HepG2 (cell line): ENCODE data around the gene CTDSPL2. TPM values are rescaled to one million over a fixed set of nuclear protein-coding genes. Genes with fewer than 3 reads are reported as not detected.

Experiments
- ATAC-seq: fragments of 200-7000 bp; cut with Tn5 transposase; 3 replicates; pipeline ENCODE4 v1.9.1; 2020; ENCODE audit warnings: mild to moderate bottlenecking, moderate library complexity
- BruUV-seq: library from RNA; stranded (reverse); fragments of 400-500 nt; replicated peaks from 2 replicates; lab custom pipeline; 2021; lab: Mats Ljungman, UMichigan
- CTCF ChIA-PET: fragments of 300-600 bp; formaldehyde crosslinking; extraction: SDS; loops from one replicate; lab custom pipeline; 2021; ENCODE audit warnings: low total read pairs, inconsistent platforms, low intra/inter-chr PET ratio; lab: Yijun Ruan, JAX
- POLR2A ChIA-PET: fragments of 350-600 bp; sonication (Branson Sonifier 250); formaldehyde crosslinking; loops from one replicate; lab custom pipeline; 2020; ENCODE audit warnings: antibody characterized with exemption, inconsistent platforms; lab: Yijun Ruan, JAX
- DNase-seq: peaks from one replicate; pipeline ENCODE4 v3.0.0-alpha.2; 2015; ENCODE audit warnings: low spot score
- FAIRE-seq: peaks from 3 replicates; lab custom pipeline; 2011; peaks lifted over from hg19 to GRCh38; lab: Jason Lieb, UNC
- H2AFZ ChIP-seq: one replicate; pipeline ENCODE4 v1.6.1; 2011; ENCODE audit warnings: low read length, inconsistent platforms
- H3K27ac ChIP-seq: fragments of 300-600 bp; 3 replicates; pipeline ENCODE4 v1.8.0; 2011; ENCODE audit warnings: mixed run types, mild to moderate bottlenecking, mixed read lengths, low read length, inconsistent platforms; ENCODE audit not compliant: insufficient read depth; ENCODE audit errors: extremely low read length
- H3K27me3 ChIP-seq, 2 experiments: fragments of 200-600 bp in 1 of 2; 2 replicates in 1 of 2; 3 replicates in 1 of 2; pipeline versions ENCODE4 v1.6.0 to v1.8.0; 2011; ENCODE audit warnings: low read length in 2 of 2, mild to moderate bottlenecking in 2 of 2, moderate library complexity in 2 of 2, inconsistent platforms in 1 of 2; ENCODE audit not compliant: insufficient read depth in 2 of 2, control insufficient read depth in 1 of 2
- H3K36me3 ChIP-seq, 2 experiments: fragments of 200-600 bp in 1 of 2; replicated peaks in 1 of 2; 2 replicates in 1 of 2; 3 replicates in 1 of 2; pipeline versions ENCODE4 v1.5.1 to v1.8.0; 2011; ENCODE audit warnings: low read length in 2 of 2, inconsistent platforms in 1 of 2; ENCODE audit not compliant: insufficient read depth in 2 of 2, control insufficient read depth in 1 of 2
- H3K4me1 ChIP-seq: 2 replicates; pipeline ENCODE4 v1.5.1; 2012; ENCODE audit warnings: low read length, inconsistent platforms; ENCODE audit not compliant: insufficient read depth
- H3K4me2 ChIP-seq: 2 replicates; pipeline ENCODE4 v1.6.0; 2011; ENCODE audit warnings: low read depth, low read length, inconsistent platforms
- H3K4me3 ChIP-seq, 3 experiments: fragments of 200-600 bp in 1 of 3; sonication (generic), shearing (Covaris generic) in 1 of 3; replicated peaks in 1 of 3; 2 replicates each; pipeline ENCODE4 v1.5.1; 2011 to 2016; ENCODE audit warnings: low read length in 3 of 3, inconsistent platforms in 2 of 3, low read depth in 2 of 3, mild to moderate bottlenecking in 2 of 3, control low read depth in 1 of 3, mixed read lengths in 1 of 3; ENCODE audit not compliant: insufficient read depth in 1 of 3
- H3K79me2 ChIP-seq: one replicate; pipeline ENCODE4 v1.6.1; 2011; ENCODE audit warnings: low read length, inconsistent platforms; ENCODE audit not compliant: insufficient read depth
- H3K9ac ChIP-seq: 2 replicates; pipeline ENCODE4 v1.6.0; 2011; ENCODE audit warnings: mild to moderate bottlenecking, low read depth, low read length, inconsistent platforms; ENCODE audit not compliant: insufficient read depth
- H3K9me3 ChIP-seq: 2 replicates; pipeline ENCODE4 v1.5.1; 2012; ENCODE audit warnings: mild to moderate bottlenecking, low read length
- H4K20me1 ChIP-seq: 2 replicates; pipeline ENCODE4 v1.6.0; 2011; ENCODE audit warnings: inconsistent platforms, mild to moderate bottlenecking, low read length, moderate library complexity; ENCODE audit not compliant: insufficient read depth
- ARHGAP35 ChIP-seq: sonication (generic); formaldehyde crosslinking; IDR thresholded peaks from 2 replicates; pipeline ENCODE4 v1.9.0; 2022; ENCODE audit warnings: mild to moderate bottlenecking, inconsistent platforms, moderate library complexity, missing genetic modification reagents, borderline replicate concordance
- GTF2F1 ChIP-seq: fragments of 150-350 bp; IDR thresholded peaks from 2 replicates; pipeline ENCODE4 v1.6.1; 2014; ENCODE audit warnings: low read length
- MAFG ChIP-seq: sonication (generic); formaldehyde crosslinking; IDR thresholded peaks from 2 replicates; pipeline ENCODE4 v1.5.1; 2020; ENCODE audit warnings: mild to moderate bottlenecking, missing genetic modification reagents
- PHB2 ChIP-seq: fragments of 450-650 bp; IDR thresholded peaks from 2 replicates; pipeline ENCODE4 v1.6.1; 2018; ENCODE audit not compliant: partially characterized antibody
- POLR2G ChIP-seq: fragments of 200-400 bp; formaldehyde crosslinking; IDR thresholded peaks from 2 replicates; pipeline ENCODE4 v1.6.1; 2018; ENCODE audit warnings: mild to moderate bottlenecking, low read depth, low read length, moderate library complexity
- RFXAP ChIP-seq: sonication (generic); formaldehyde crosslinking; IDR thresholded peaks from 2 replicates; pipeline ENCODE4 v1.4.0; 2020; ENCODE audit warnings: missing genetic modification reagents, borderline replicate concordance
- SMAD9 ChIP-seq: sonication (generic); formaldehyde crosslinking; IDR thresholded peaks from 2 replicates; pipeline ENCODE4 v1.5.1; 2020; ENCODE audit warnings: mild to moderate bottlenecking, missing genetic modification reagents
- TAF1 ChIP-seq: sonication (generic); formaldehyde crosslinking; IDR thresholded peaks from 2 replicates; pipeline ENCODE4 v1.4.0; 2020; ENCODE audit warnings: missing genetic modification reagents
- TOE1 ChIP-seq: sonication (generic); formaldehyde crosslinking; IDR thresholded peaks from 2 replicates; pipeline ENCODE4 v1.4.0; 2020; ENCODE audit warnings: mild to moderate bottlenecking, missing genetic modification reagents
- ZNF251 ChIP-seq: sonication (generic); formaldehyde crosslinking; IDR thresholded peaks from 2 replicates; pipeline ENCODE4 v1.9.0; 2021; ENCODE audit warnings: mild to moderate bottlenecking, missing genetic modification reagents
- ZNF253 ChIP-seq: sonication (generic); formaldehyde crosslinking; IDR thresholded peaks from 2 replicates; pipeline ENCODE4 v1.8.0; 2022; ENCODE audit warnings: mild to moderate bottlenecking, missing genetic modification reagents, borderline replicate concordance
- ZNF3 ChIP-seq: IDR thresholded peaks from 2 replicates; pipeline ENCODE4 v1.7.0; 2017; ENCODE audit warnings: inconsistent platforms
- WGBS: methylation state at CpG from one replicate; pipeline ENCODE4 v1.1.6; 2017; ENCODE audit warnings: low lambda C conversion rate; 5-methylcytosine and 5-hydroxymethylcytosine counted together
- in situ Hi-C: cut with HindIII; loops from 2 replicates; pipeline ENCODE4 v1.10.0; 2017; ENCODE audit warnings: low pct_unique_long_range_greater_than_20kb; ENCODE audit not compliant: extremely low pct_ligation_motif_present
- intact Hi-C: fragments of 100-400 bp; cut with micrococcal nuclease; formaldehyde crosslinking; loops from one replicate; pipeline ENCODE4 v1.10.0; 2022; ENCODE audit not compliant: unreplicated experiment
- polyA plus RNA-seq, 8 experiments: library from polyadenylated mRNA; depleted of rRNA in 3 of 8; stranded (reverse) in 7 of 8; unstranded in 1 of 8; fragments of >200 nt; fragmentation: Illumina TruSeq in 4 of 8; extraction: Trizol in 4 of 8; gene quantifications; 2 replicates each; pipeline versions ENCODE4 v1.2.1 to v1.2.3, GENCODE V29; 2011 to 2016; ENCODE audit warnings: low read depth in 4 of 8, missing spikeins in 1 of 8, mixed read lengths in 1 of 8; ENCODE audit not compliant: insufficient read depth in 1 of 8
- total RNA-seq, 5 experiments: library from RNA; depleted of rRNA; stranded (reverse); fragments of >200 nt; fragmentation: Illumina TruSeq; extraction: Trizol; gene quantifications; 2 replicates each; pipeline ENCODE4 v1.2.3, GENCODE V29; 2016; ENCODE audit warnings: low read depth in 1 of 5
- TF ChIP-seq, protein P1 (sequence below): sonication (generic); formaldehyde crosslinking; IDR thresholded peaks from 2 replicates; pipeline ENCODE4 v1.4.0; 2020; ENCODE audit warnings: mild to moderate bottlenecking, low read depth, missing genetic modification reagents
- TF ChIP-seq, protein P2 (sequence below): sonication (generic); formaldehyde crosslinking; IDR thresholded peaks from 2 replicates; pipeline ENCODE4 v1.4.0; 2020; ENCODE audit warnings: missing genetic modification reagents; ENCODE audit errors: not compliant biosample characterization

The CTDSPL2 gene
- total and polyA plus RNA-seq, 2 of the 13 experiments (the other 11 are each of a cell fraction or from before 2014, with no cell fraction given), result 37.4 to 56.2 TPM

GRCh38 chr15:44443515-44443914 is 16.1 kb downstream of the CTDSPL2 start:
- CTCF ChIA-PET, result no interaction called here
- 97% methylated on average over 3 of the region's 3 CpGs for WGBS
- H4K20me1 ChIP-seq, result peaks cover 25% of the 10 kb centered on the region

More at GRCh38 chr15:44443515-44443914, 16.1 kb downstream of the CTDSPL2 start:
- intact Hi-C loops, result no loop called here
- TF ChIP-seq, protein P1, sequence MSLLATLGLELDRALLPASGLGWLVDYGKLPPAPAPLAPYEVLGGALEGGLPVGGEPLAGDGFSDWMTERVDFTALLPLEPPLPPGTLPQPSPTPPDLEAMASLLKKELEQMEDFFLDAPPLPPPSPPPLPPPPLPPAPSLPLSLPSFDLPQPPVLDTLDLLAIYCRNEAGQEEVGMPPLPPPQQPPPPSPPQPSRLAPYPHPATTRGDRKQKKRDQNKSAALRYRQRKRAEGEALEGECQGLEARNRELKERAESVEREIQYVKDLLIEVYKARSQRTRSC (CRISPR knock-in tag), result no peak
- TF ChIP-seq ZNF3 (CRISPR knock-in tag), result no peak
- no peak for TF ChIP-seq PHB2
- TF ChIP-seq ARHGAP35, result no peak
- no peak for TF ChIP-seq RFXAP
- no peak for TF ChIP-seq SMAD9 (CRISPR knock-in tag)
- TF ChIP-seq ZNF251 (CRISPR knock-in tag), result no peak
- no peak for TF ChIP-seq TAF1
- no peak for TF ChIP-seq GTF2F1
- no peak for TF ChIP-seq POLR2G
- TF ChIP-seq ZNF253, result no peak
- no peak for TF ChIP-seq TOE1 (CRISPR knock-in tag)
- TF ChIP-seq, protein P2, sequence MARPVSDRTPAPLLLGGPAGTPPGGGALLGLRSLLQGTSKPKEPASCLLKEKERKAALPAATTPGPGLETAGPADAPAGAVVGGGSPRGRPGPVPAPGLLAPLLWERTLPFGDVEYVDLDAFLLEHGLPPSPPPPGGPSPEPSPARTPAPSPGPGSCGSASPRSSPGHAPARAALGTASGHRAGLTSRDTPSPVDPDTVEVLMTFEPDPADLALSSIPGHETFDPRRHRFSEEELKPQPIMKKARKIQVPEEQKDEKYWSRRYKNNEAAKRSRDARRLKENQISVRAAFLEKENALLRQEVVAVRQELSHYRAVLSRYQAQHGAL, result no peak
- TF ChIP-seq MAFG (CRISPR knock-in tag), result no peak
- ATAC-seq (no peak), DNase-seq (no peak), FAIRE-seq (no peak)
- POLR2A ChIA-PET, result interaction anchor here (1.6 kb wide), 1 partner anchor 16 kb away, joined by 9 read pairs; the partner anchor contains the start of gene CTDSPL2
- in situ Hi-C loops, result no loop called here
- no peaks in the 10 kb centered on the region for H3K27me3 ChIP-seq
- H3K79me2 ChIP-seq, result peaks cover 88% of the 10 kb centered on the region
- H3K36me3 ChIP-seq, result peaks cover 1 to 13% of the 10 kb centered on the region in 2 experiments; a peak in 2 of 5 replicates
- no peak overlapping the region for H3K4me2 ChIP-seq
- H3K4me1 ChIP-seq, result peaks cover 20% of the 10 kb centered on the region
- no peak overlapping the region for H2AFZ ChIP-seq
- H3K27ac ChIP-seq, result no peak overlapping the region
- no peaks in the 10 kb centered on the region for H3K9me3 ChIP-seq
- BruUV-seq, result no TSS peak
- H3K9ac ChIP-seq, result no peak overlapping the region
- H3K4me3 ChIP-seq, result no peak overlapping the region
